Activated CD4-positive, alpha-beta T cell treated with anti-CD3 and anti-CD28 coated beads, Interleukin-2, amount 10 ng/mL, durations not matched to agents 24 days and 14 days (primary cell): ENCODE data around the gene ZCCHC2. TPM values are rescaled to one million over a fixed set of nuclear protein-coding genes. Genes with fewer than 3 reads are reported as not detected.

ENCODE experiments used
- DNase-seq: peaks from one replicate; pipeline ENCODE4 v3.0.0; 2022
- H3K27ac Mint-ChIP-seq: one replicate; pipeline ENCODE4 v1.8.0; 2022; ENCODE audit warnings: mild to moderate bottlenecking, mixed read lengths
- H3K27me3 Mint-ChIP-seq: one replicate; pipeline ENCODE4 v1.8.0; 2022; ENCODE audit warnings: mixed read lengths
- H3K36me3 Mint-ChIP-seq: one replicate; pipeline ENCODE4 v1.8.0; 2022; ENCODE audit warnings: low read depth, mild to moderate bottlenecking, mixed read lengths
- H3K4me1 Mint-ChIP-seq: one replicate; pipeline ENCODE4 v1.8.0; 2021; ENCODE audit warnings: mixed read lengths
- H3K4me3 Mint-ChIP-seq: one replicate; pipeline ENCODE4 v1.8.0; 2022; ENCODE audit warnings: mild to moderate bottlenecking, moderate library complexity, mixed read lengths
- H3K9me3 Mint-ChIP-seq: one replicate; pipeline ENCODE4 v1.8.0; 2021; ENCODE audit warnings: mixed read lengths
- intact Hi-C: fragments of 100-400 bp; cut with micrococcal nuclease; formaldehyde crosslinking; loops from one replicate; pipeline ENCODE4 v1.15.1; 2023
- total RNA-seq: library from RNA; stranded (reverse); gene quantifications from 2 replicates; pipeline ENCODE4 v1.2.3, GENCODE V29; 2022

The ZCCHC2 gene
- total RNA-seq, 1 donor from 2014 or later: 52.8 TPM

DNA sequence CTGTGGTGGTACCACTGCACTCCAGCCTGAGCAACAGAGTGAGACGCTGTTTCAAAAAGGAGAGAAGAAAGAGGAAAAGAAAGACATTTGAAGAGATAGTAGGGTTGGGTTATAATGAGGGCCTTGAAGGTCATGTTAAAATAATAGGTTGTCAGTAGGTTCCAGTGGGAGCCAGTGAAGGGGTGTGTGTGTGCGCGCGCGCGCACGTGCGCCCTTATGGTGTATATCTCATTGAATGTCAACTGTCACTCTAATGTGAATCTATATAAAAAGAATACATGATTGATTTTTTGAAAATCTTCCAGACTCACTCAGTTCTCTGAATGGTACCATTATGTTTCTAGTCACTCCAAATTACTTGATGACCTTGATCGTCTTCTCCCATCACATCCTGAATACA lies 9.1 kb downstream of the ZCCHC2 start:
- H3K4me3 Mint-ChIP-seq: no peak overlapping the region
- peaks cover 22% of the 10 kb centered on the region for H3K36me3 Mint-ChIP-seq
- no peak overlapping the region for H3K27ac Mint-ChIP-seq
- H3K27me3 Mint-ChIP-seq: no peaks in the 10 kb centered on the region
- intact Hi-C loops: no loop called here
- peaks cover 45% of the 10 kb centered on the region for H3K4me1 Mint-ChIP-seq
- DNase-seq: no peak
- no peaks in the 10 kb centered on the region for H3K9me3 Mint-ChIP-seq

- no peak overlapping the region for H3K27ac Mint-ChIP-seq
- intact Hi-C loops: no loop called here
- peaks cover 37% of the 10 kb centered on the region for H3K4me1 Mint-ChIP-seq
- no peak for DNase-seq
- no peaks in the 10 kb centered on the region for H3K9me3 Mint-ChIP-seq
- peaks cover 34% of the 10 kb centered on the region for H3K36me3 Mint-ChIP-seq
- no peaks in the 10 kb centered on the region for H3K27me3 Mint-ChIP-seq
- H3K4me3 Mint-ChIP-seq: no peak overlapping the region
These were observed 13.2 kb downstream of the ZCCHC2 start for GRCh38 chr18:62536005-62536404.

DNA sequence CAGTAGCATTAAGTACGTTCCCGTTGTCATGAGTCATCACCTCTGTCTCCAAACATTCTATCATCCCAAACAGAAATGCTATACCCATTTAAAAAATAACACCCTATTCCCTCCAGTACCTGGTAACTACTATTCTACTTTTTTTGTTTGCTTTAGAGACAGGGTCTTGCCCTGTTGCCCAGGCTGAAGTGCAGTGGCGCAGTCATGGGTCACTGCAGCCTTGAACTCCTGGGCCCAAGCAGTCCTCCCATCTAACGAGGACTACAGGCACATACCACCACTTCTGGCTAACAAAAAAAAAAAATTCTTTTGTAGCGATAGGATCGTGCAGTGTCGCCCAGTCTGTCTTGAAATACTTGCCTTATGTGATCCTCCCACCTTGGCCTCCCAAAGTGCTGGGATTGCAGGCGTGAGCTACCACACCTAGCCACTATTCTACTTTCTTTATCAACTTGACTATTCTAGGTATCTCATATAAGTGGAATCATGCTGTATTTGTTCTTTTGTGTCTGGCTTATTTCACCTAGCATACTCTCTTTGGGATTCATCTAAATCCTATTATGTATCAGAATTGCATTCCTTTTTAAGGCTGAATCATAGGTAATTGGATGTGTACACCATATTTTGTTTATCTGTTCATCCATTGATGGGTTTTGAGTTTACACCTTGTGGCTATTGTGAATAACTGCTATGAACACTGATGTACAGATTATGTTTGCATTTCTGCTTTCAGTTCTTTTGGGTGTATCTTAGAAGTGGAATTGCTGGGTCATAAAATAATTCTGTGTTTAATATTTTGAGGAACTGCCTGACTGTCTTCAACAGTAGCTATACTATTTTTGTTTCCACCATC lies 14.4 kb downstream of the ZCCHC2 start:
- intact Hi-C loops: no loop called here
- Mint-ChIP-seq H3K4me1 (peaks cover 32% of the 10 kb centered on the region), H3K27ac (no peak overlapping the region), H3K4me3 (no peak overlapping the region), H3K9me3 (no peaks in the 10 kb centered on the region), H3K27me3 (no peaks in the 10 kb centered on the region), H3K36me3 (peaks cover 35% of the 10 kb centered on the region)
- DNase-seq: no peak

- Mint-ChIP-seq H3K9me3 (no peaks in the 10 kb centered on the region), H3K4me1 (peaks cover 29% of the 10 kb centered on the region), H3K36me3 (peaks cover 39% of the 10 kb centered on the region), H3K27ac (no peak overlapping the region), H3K27me3 (no peaks in the 10 kb centered on the region), H3K4me3 (no peak overlapping the region)
- intact Hi-C loops: no loop called here
- DNase-seq: no peak
These were observed 15.1 kb downstream of the ZCCHC2 start for GRCh38 chr18:62537946-62538345.

- Mint-ChIP-seq H3K27me3 (no peaks in the 10 kb centered on the region), H3K9me3 (no peaks in the 10 kb centered on the region), H3K27ac (no peak overlapping the region), H3K4me1 (peaks cover 29% of the 10 kb centered on the region), H3K36me3 (peaks cover 48% of the 10 kb centered on the region), H3K4me3 (no peak overlapping the region)
- DNase-seq: peak; percentile 43
- intact Hi-C loops: no loop called here
These were observed 16.1 kb downstream of the ZCCHC2 start for GRCh38 chr18:62538881-62539280.

DNA sequence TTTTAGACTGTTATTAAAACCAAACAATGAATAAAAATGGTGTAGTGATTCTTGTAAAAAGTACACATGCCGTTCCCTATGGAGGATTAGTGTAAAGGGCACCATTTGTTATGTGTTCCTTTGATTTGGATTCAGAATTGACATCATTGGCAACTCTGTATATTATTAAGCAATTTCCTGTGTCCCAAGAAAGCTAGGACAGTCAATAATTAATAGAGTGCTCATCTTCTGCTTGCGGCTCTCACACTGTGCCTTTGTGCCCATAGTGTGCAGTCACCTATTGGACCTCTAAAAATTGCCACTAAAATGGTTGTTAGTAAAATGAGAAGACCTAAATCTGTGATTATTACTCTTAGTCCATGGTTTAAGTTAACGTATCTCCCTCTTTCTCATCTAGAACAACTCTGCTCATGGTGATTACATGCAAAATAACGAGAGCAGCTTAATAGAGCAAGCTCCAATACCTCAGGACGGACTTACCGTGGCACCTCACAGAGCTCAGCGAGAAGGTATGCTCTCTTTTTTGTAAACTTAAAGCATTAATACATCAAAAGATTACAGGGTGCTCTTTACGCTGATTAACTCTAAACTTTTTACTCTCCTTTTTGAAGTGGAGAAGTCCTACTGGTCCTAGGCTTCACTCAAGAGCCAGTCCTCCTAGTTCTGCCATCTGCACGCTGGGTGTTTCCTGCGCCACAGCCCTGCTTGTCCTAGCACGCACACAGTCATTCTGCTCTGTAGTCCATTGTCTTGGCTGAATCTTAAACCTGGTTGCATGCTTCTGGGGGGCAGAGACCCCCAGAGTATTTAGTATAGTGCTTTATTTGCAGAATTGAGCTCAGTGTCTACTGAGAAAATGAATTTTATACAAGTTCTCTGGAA lies 16.7 kb downstream of the ZCCHC2 start:
- intact Hi-C loops: no loop called here
- peaks cover 25% of the 10 kb centered on the region for H3K4me1 Mint-ChIP-seq
- no peaks in the 10 kb centered on the region for H3K27me3 Mint-ChIP-seq
- H3K27ac Mint-ChIP-seq: no peak overlapping the region
- H3K9me3 Mint-ChIP-seq: no peaks in the 10 kb centered on the region
- DNase-seq: no peak
- H3K4me3 Mint-ChIP-seq: no peak overlapping the region
- peaks cover 49% of the 10 kb centered on the region for H3K36me3 Mint-ChIP-seq

DNA sequence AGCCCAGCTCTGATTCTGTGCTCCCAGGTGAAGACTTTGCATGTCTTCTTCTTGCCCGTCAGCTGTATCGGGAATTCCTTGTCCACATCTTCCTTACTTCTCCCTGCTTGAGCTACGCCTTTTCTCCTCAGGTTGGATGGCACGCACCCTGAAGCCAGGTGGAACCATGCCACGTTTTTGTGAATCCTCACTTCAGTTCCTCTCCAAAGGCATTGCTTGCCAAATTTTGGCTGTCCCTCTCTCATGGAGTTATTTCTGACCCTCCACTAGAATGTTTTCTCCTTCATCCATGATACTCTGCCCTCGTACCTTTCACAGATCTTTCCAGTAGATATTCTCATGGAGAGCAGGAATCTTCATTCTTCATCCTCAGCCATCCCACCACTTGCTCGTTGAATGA lies 20.2 kb downstream of the ZCCHC2 start:
- Mint-ChIP-seq H3K27ac (no peak overlapping the region), H3K36me3 (peaks cover 61% of the 10 kb centered on the region), H3K27me3 (no peaks in the 10 kb centered on the region), H3K4me3 (no peak overlapping the region), H3K4me1 (peaks cover 9% of the 10 kb centered on the region), H3K9me3 (no peaks in the 10 kb centered on the region)
- intact Hi-C loops: no loop called here
- peak; percentile 37 for DNase-seq

DNA sequence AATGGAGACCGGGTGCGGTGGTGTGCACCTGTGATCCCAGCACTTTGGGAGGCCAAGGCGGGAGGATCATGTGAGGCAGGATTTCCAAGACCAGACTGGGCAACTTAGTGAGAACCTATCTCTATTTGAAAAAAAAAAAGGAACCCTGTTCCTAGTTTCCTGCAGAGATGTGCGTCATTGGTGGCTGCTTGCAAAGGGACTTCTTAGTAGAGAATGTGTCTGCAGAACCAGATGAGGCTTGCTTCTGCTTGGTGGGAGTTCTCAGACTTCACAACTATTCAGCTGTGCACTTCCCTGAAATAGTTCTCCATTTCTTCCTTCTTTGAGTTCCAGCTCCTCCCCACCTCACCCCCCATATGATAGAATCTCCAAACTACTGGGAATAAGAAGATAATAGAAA lies 22.3 kb downstream of the ZCCHC2 start:
- H3K27me3 Mint-ChIP-seq: no peaks in the 10 kb centered on the region
- peaks cover 64% of the 10 kb centered on the region for H3K36me3 Mint-ChIP-seq
- no peak overlapping the region for H3K4me3 Mint-ChIP-seq
- intact Hi-C loops: no loop called here
- H3K9me3 Mint-ChIP-seq: no peaks in the 10 kb centered on the region
- peaks cover 7% of the 10 kb centered on the region for H3K4me1 Mint-ChIP-seq
- H3K27ac Mint-ChIP-seq: no peak overlapping the region
- no peak for DNase-seq

GRCh38 chr18:62549755-62550154 lies 26.9 kb downstream of the ZCCHC2 start:
- peak overlapping the region; percentile 30 for H3K27ac Mint-ChIP-seq
- H3K4me3 Mint-ChIP-seq: no peak overlapping the region
- peak; percentile 50 for DNase-seq
- H3K9me3 Mint-ChIP-seq: no peaks in the 10 kb centered on the region
- H3K27me3 Mint-ChIP-seq: no peaks in the 10 kb centered on the region
- peaks cover 15% of the 10 kb centered on the region for H3K4me1 Mint-ChIP-seq
- H3K36me3 Mint-ChIP-seq: peaks cover 65% of the 10 kb centered on the region
- intact Hi-C loops: no loop called here

- Mint-ChIP-seq H3K36me3 (peaks cover 56% of the 10 kb centered on the region), H3K27me3 (no peaks in the 10 kb centered on the region), H3K9me3 (no peaks in the 10 kb centered on the region), H3K4me1 (peaks cover 15% of the 10 kb centered on the region), H3K27ac (no peak overlapping the region), H3K4me3 (no peak overlapping the region)
- intact Hi-C loops: no loop called here
- peak; percentile 49 for DNase-seq
These were observed 27.9 kb downstream of the ZCCHC2 start for GRCh38 chr18:62550746-62551145.

DNA sequence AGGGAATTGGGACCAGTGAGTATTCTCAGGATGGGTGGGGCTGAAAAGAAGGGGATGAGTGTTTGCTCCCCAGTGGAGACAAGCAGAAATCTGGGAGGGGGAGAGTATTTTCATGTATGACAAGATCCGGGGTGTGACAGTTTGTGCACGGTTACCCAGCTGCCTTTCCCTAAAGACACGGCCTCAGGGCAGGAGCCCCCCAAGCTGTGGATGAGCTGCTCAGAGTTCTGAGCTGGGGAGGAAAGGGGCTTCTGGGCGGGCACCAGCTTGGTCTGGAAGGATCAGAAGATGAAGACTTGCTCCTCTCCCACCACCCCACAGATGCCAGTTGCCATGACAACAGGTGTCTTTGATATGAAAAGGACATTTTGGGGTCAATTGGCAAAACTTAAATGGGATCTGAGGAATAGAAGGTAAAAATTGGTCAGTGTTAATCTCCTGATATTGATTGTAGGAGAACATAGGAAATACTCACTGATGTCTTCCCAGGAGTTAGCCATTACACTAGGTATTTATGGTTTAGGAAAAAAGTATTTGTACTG lies 29.2 kb downstream of the ZCCHC2 start:
- Mint-ChIP-seq H3K9me3 (no peaks in the 10 kb centered on the region), H3K36me3 (peaks cover 57% of the 10 kb centered on the region), H3K4me3 (no peak overlapping the region), H3K27me3 (no peaks in the 10 kb centered on the region), H3K27ac (no peak overlapping the region), H3K4me1 (peaks cover 18% of the 10 kb centered on the region)
- intact Hi-C loops: no loop called here
- peak; percentile 44 for DNase-seq

- intact Hi-C loops: no loop called here
- no peaks in the 10 kb centered on the region for H3K27me3 Mint-ChIP-seq
- H3K9me3 Mint-ChIP-seq: no peaks in the 10 kb centered on the region
- no peak overlapping the region for H3K4me3 Mint-ChIP-seq
- H3K4me1 Mint-ChIP-seq: peaks cover 16% of the 10 kb centered on the region
- H3K27ac Mint-ChIP-seq: no peak overlapping the region
- no peak for DNase-seq
- peaks cover 64% of the 10 kb centered on the region for H3K36me3 Mint-ChIP-seq
These were observed 31.4 kb downstream of the ZCCHC2 start for GRCh38 chr18:62554061-62554815.

DNA sequence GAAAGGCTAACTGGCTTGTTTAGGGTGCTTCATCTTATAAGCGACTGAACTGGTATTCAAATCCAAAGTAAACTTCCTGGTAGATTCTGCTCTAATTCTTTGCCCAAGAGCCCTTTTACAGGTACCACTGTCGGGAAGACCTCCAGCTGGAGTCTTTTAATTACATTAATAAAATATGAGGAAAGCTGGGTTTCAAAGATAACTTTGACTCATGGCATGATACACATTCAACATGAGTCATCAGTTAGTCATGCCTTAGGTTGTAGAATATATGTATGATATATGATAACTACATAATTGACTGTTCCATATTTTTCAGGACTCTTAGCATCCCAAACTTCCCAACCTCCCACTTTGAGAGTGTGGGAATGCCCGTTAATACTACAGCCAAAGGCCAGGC lies 32.3 kb downstream of the ZCCHC2 start:
- Mint-ChIP-seq H3K9me3 (no peaks in the 10 kb centered on the region), H3K4me3 (no peak overlapping the region), H3K27me3 (no peaks in the 10 kb centered on the region), H3K36me3 (peaks cover 66% of the 10 kb centered on the region), H3K27ac (peak overlapping the region; percentile 19), H3K4me1 (peaks cover 18% of the 10 kb centered on the region)
- no peak for DNase-seq
- intact Hi-C loops: no loop called here
